GM18499 (cell line): ENCODE data around the gene HPS1.

Source experiments
- ATAC-seq: cut with Tn5 transposase; IDR thresholded peaks from one replicate; pipeline ENCODE4 v1.9.1; 2021; ENCODE audit warnings: moderate number of reproducible peaks; ENCODE audit not compliant: insufficient read depth, unreplicated experiment

Gene HPS1

DNA sequence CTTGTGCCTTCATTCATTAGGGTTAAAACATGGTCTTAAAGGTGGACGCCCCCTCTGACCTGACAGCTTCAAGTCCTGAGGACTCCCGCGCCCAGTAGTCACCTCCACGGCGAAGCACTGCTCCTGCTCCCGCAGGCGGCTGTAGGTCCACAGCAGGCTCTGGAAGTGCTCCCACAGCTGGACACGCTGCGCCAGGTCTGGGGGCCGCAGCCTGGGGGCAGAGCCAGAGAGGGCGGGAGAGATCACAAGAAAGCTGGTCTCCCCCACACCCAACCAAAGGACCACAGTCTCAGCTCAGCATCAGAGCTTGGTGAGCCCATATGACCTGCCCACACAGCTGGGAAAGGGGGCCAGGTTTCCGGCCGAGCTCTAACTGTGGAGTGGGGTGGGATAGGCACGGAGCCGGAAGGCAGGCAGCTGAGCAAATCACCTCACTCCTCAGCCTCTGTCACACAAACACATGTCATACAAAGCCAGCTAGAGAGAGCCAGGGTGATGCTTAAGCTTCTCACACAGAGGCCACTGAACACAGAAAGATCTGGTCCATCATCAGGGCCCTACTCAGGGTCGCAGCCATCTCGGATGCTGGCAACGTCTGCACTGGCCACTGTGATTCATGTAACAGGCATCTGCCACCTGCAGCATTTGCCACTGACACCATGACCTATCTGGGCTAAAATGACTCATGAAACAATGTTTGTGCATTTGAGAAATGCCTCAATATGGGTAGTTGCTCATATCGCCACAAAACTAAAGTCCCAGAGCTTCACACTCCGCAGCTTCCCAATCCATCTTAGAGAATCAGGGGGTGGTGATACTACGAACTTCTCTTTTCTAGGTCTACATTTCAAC is 12.6 kb downstream of the HPS1 start:
- no peak for ATAC-seq

DNA sequence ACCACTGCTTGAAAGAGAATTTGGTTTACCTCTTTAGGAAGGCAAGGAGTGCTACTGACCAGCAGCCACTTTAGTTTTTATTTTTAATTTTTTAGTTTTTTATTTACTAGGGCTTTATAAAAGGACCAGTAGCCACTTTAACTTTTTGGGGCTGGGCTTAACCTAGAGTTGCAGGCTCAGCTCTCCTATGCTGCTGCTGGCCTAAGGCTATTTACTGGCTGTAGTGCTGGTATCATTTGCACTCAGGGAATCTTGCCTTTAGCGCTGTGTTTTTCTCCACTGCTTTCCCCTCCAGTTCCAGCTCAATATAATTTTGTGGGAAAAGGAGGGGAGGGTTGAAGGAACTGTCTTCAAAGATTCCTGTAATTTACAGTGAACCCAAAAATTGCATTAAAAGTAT is 13.4 kb downstream of the HPS1 start:
- ATAC-seq = no peak

DNA sequence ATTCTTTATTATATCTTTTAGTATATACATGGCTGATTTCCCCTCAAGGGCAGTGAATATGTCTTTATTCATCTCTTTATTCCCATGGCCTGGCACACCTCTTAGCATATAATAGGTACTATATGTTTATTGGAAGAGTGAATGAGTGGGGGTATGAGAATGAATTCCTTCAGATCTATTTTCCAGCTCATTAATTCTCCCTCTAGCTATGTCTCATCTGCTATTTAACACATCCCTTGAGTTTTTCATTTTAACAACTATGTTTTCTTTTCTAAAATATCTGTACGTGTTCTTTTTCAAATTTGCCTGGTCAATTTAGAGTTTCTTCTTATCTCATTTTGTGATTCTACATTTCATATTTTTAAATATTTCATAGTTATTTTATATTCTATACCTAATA is 14.4 kb downstream of the HPS1 start:
- ATAC-seq = no peak

- no peak for ATAC-seq
These were observed 15.7 kb downstream of the HPS1 start for GRCh38 chr10:98431016-98431415.

DNA sequence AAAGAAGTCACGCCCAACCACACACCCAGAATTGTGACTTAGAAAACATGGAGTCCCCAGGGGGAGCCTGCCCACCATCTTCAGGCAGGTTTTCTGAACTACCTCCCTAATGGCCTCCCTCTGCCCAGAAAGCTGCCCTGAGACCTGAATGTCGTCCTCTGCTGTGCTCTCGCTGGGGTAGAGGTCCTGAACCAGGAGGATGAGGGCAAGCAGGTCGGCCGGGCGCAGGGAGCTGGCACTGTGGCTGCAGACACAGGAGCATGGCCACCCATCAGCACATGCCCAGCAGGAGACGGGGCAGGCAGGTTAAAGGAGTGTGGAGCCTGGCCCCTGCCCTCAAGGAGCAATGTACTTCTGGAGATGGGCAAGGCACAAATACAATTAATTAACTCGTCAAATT is 16.3 kb downstream of the HPS1 start:
- ATAC-seq = no peak

DNA sequence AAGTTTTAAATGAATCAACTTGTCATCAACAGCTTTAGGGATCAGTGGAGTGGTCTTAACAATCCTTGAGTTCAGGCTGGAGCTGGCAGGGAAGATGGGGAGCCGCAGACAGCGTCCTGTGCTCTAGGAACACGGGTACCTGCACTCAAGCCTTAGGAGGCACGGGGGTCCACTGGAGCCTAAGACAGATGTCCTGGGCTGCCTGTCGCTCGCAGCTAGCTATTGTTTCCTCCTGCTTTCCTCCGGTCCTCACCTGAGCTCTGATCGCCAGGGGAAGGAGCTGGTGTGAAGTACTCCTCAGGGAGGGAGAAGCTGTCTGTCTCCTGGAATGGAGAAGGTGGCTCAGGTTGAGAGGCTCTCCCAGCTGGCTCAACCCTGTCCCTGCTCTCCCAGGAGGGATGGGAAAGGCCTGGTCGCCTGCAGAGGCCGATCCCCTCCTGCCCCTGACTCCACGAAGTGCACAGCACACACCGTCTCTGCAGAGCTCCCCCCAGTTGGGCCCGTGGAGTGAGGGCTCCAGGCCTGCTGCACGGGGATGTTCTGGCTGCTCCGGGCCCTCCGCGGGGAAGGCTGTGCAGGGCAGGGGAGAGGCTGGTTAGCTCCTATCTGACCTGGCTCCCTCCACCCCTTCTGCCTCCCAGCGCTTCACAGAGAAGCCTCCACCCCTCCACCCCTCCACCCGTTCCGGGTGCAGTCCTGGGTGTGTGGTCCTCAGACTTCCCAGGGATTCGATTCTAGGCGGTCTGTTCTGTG is 17.2 kb downstream of the HPS1 start:
- ATAC-seq = no peak

DNA sequence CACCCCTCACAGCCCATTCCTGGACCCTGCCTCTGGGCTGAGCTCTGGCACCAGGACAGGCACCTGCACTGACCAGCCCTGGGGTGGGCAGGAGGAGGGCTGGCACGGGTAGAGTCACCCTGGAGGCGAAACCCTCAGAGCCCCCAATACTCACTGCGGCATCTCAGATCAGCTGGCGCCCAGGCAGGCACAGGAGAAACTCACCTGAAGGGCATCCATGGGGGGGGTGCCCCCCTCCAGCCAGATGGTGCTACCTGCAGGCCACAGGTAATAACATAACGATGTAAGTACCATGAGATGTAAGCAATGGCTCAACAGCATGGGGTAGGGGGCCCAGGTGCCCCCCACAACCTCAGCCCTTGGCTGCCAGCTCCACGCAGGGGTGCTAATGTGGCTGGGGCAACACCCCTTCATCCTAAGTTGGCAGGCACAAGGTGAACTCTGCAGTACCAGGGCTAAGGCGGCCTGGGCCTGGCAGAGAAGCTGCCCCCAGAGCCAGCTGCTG is 19.7 kb downstream of the HPS1 start:
- no peak for ATAC-seq

- ATAC-seq = no peak
These were observed 21.0 kb downstream of the HPS1 start for GRCh38 chr10:98425511-98426352.

- ATAC-seq = no peak
These were observed 22.2 kb downstream of the HPS1 start for GRCh38 chr10:98424295-98425254.

DNA sequence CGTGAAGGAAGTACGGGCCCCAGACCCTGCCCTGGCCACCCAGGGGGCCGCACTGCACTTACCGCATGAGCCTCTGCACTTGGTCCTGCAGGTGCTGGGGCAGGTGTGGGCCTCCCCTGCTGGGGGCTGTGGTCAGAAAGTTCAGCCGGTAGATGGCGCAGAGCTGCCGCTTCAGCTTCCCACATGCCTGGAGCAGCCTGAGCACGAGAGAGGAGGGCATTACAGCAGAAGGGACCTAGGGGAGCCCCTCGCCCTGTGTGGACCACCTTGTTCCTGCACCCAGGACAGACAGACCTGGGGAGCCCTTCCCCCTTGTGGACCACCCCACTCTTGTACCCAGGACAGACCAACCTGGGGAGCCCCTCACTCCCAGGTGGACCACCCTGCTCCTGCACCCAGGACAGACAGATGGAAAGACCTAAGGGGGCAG is 23.0 kb downstream of the HPS1 start:
- ATAC-seq = no peak

GRCh38 chr10:98422182-98422581 is 24.6 kb downstream of the HPS1 start:
- ATAC-seq = no peak

DNA sequence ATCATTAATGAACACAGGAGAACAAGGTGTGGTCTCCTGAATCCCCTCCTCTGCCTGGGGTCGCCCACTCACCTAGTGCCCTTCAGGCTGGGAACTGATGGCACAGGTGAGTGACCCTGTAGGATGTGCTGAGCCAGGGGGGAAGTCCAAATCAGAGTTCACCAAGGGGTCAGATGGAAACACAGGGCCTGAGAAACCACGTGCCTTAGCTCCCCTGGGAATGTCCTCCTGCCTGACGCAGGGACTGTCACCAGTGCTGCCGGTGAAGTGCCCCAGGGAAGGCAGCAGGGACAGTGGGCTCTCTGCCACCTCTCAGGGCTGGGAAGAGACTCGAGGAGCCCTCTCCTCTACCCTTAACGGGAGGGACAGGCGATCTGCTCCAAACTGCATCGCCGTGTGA is 25.9 kb downstream of the HPS1 start:
- ATAC-seq = no peak

GRCh38 chr10:98419469-98420261 is 27.1 kb downstream of the HPS1 start:
- no peak for ATAC-seq

- ATAC-seq = no peak
These were observed 27.9 kb downstream of the HPS1 start for GRCh38 chr10:98418665-98419468.

- ATAC-seq = no peak
These were observed 28.6 kb downstream of the HPS1 start for GRCh38 chr10:98417973-98418664.

- ATAC-seq = no peak
These were observed 29.2 kb downstream of the HPS1 start for GRCh38 chr10:98417481-98417959.
